GM12892 (cell line): ENCODE results near the gene COL4A1.

Experiments used
- POLR2A ChIP-seq: IDR thresholded peaks from 2 replicates; pipeline ENCODE4 v1.6.1; 2011; ENCODE audit warnings: low read depth, low read length, control low read depth
- POLR2AphosphoS5 ChIP-seq: IDR thresholded peaks from 2 replicates; pipeline ENCODE4 v1.6.1; 2011; ENCODE audit warnings: low read depth, low read length, control low read depth

DNA sequence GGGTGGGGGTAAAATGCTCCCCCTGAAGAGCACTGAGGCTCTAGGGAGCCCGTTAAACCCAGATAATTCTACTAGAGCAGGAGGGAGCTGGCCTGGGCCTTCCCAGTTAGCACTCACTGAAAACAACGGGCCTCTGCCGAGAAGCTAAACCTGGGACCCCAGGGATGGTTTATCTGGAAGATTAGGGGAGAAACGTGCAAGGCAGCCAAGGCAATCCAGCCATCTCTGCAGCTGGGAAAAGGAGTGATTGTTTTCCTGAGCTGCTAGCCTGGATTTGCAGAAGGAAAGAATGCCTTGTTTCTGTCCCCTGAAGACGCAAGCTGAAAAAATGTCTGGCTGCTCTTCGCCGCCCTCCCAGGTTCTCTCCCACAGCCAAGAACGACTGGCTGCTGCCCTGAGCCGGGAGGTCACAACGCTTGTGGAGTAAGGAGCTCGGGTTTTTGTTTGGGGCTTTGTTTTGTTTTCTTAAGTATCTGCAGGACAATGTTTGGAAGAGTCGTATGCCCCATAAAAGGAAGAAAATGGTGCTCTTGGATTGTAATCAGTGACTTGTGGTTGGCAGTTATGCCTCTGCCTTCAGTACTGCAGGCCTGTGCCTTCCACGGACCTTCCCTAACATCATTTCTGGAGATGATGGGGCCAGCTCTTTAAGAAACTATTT, 31.6 kb upstream of the COL4A1 start:
- TF ChIP-seq POLR2A (no peak), POLR2AphosphoS5 (no peak)
